ENCODE data around the gene NKG7.
"Not testable (repeated sequence)": the region's sequence is repeated elsewhere in the genome, so short reads cannot be mapped to it uniquely, and the experiment has no call there.

NKG7 gene

DNA sequence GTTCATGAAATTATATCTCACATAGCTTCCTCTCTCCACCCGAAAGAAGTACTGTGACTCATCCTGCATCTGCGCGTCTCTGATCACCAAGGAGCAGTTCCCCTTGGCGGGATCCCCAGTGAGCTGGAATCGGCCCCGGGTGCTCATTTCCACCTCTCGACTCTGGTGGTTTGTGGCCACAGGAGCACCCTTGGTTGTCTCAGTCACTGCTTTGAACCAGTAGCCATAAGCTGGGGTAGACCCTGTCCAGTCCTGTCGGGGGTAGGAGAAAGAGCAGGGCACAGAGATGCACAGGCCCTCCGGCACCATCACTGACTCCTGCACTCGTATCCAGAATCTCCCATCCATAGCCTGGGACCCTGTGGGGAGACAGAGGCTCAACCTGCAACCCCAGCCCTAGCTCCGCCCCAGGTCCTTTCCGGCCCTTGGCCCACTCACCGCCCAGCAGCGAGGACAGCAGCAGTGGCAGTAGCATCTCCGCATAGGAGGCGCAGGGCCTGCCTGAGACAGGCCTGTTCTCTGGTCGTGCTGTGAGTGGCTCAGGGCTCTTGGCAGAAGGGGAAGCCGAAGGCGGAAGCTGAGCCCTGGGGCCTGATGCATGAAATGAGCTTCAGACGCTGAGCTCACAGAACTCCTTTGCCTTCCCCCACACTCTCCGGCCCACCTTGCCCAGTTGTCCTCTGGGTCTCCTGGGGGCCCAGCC lies 44.8 kb upstream of the NKG7 start, which contains the start of gene SIGLEC10:
SIGLEC10 (minus strand) TSS at position 536 of the 703 bp plus-strand sequence; CDS start at position 475, 61 bp downstream.
- TF ChIP-seq, protein P1, sequence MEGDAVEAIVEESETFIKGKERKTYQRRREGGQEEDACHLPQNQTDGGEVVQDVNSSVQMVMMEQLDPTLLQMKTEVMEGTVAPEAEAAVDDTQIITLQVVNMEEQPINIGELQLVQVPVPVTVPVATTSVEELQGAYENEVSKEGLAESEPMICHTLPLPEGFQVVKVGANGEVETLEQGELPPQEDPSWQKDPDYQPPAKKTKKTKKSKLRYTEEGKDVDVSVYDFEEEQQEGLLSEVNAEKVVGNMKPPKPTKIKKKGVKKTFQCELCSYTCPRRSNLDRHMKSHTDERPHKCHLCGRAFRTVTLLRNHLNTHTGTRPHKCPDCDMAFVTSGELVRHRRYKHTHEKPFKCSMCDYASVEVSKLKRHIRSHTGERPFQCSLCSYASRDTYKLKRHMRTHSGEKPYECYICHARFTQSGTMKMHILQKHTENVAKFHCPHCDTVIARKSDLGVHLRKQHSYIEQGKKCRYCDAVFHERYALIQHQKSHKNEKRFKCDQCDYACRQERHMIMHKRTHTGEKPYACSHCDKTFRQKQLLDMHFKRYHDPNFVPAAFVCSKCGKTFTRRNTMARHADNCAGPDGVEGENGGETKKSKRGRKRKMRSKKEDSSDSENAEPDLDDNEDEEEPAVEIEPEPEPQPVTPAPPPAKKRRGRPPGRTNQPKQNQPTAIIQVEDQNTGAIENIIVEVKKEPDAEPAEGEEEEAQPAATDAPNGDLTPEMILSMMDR (IDR thresholded peaks at IDR 0.05; ENCODE audit: control insufficient read depth, extremely low read depth, insufficient read depth) = no peak
- no peak within 1 kb of the TSS for H3K4me3 ChIP-seq (ENCODE audit: low read depth, low read length)
- no peak for DNase-seq (ENCODE audit: low read depth)

DNA sequence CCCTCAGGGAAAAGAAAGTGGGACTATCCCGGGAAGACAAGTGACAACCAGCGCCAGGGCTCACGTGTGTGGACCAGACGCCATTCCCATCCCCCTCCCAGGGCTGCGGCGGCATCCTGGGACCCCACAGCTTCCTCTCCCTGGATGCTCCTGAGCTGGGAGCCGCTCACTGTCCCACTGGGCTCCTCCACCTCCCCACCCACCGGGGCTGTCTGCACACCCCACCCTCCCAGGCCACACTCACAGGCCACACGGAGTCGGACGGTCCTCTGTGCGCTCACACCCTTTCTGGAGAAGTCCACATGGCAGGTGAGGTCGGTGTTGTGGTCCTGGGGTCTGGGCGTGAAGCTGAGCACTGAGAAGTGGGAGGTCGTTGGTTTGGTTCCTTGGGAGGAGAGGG lies 44.0 kb upstream of the NKG7 start:
- H3K4me3 ChIP-seq (ENCODE audit: low read depth, low read length); DNase-seq (ENCODE audit: low read depth): not testable (repeated sequence)

DNA sequence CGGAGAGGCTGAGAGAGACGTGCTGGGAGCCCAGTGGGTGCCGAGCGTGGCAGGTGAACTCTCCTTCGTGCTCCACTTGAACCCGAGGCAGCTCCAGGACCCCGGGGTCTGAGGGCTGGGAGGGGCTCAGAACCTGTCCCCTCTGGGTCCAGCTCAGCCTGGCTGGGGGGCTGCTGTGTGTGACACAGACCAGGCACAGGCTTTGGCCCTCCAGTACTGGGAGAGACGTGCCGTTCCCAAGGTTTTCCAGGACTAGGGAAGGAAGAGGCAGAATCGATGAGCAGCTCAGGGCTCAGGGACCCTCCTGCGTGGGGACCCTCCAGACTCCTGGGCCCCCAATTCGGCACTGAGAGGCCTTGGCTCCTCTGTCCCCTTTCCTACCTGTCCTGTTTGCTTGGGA lies 42.7 kb upstream of the NKG7 start:
- no peak for DNase-seq (ENCODE audit: low read depth)
- no peak overlapping the region for H3K4me3 ChIP-seq (ENCODE audit: low read depth, low read length)
- TF ChIP-seq, protein P1 (IDR thresholded peaks at IDR 0.05; ENCODE audit: control insufficient read depth, extremely low read depth, insufficient read depth) = no peak

DNA sequence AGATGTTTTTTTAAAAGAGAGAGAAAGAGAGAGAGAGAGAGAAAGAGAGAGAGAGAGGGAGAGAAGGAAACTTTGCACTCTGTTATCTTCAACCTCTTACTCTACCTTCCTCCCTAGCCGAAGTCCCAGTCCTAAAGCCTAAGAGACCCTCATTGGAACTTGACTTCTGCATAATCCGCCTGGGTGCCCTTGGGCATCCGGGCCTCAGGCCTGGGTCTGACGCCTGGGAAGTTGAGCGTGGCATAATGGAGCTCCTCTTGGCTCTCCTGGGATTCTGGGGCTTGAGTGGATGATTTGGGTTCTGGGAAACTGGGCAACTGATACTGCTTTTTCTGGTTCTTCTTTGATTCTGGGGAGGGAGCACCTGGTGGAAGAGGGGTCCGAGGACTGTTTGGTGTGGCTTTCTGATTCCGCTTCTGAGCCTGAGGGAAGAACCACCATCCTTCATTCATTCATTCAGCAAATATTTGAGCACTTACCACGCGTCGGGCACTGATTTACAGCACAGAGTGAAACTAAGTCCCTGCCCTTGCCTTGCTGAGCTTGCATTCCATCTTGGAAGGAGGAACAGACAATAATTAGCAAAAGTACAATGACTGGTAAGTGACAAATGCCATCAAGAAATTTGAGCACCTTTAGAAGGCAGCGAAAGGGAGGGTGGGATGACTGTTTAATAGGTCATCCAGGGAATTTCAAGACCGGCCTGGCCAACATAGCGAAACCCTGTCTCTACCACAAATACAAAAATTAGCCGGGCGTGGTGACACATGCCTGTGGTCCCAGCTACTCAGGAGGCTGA lies 38.7 kb upstream of the NKG7 start:
- TF ChIP-seq, protein P1 (IDR thresholded peaks at IDR 0.05; ENCODE audit: control insufficient read depth, extremely low read depth, insufficient read depth) = no peak
- DNase-seq (ENCODE audit: low read depth) = no peak
- H3K4me3 ChIP-seq (ENCODE audit: low read depth, low read length) = no peak overlapping the region

DNA sequence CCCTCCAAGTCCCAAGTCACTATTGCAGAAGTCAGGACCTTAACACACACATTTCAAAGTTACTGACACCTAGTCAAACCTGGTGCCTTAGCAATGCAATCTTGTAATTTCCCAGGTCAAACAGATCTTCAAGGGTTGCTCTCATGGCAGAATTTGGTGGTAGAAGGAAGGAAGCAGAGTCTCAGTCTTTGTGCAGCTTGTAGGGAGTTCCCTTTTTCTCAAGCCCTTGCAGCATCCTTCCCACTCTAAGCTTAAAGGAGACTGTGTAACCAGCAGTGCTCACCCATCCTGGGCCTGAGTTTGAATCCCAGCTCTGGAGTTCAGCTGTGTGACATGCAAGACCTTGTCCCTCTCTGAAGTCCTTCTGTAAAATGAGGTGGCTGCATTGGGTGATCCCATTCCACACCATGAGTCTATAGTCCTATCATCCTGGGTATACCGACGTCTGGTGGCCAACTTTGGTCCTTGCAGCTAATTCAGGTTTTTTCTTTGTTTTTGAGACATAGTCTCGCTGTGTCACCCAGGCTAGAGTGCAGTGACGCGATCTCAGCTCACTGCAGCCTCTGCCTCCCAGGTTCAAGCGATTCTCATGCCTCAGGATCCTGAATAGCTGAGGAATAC lies 35.2 kb upstream of the NKG7 start:
- no peak for DNase-seq (ENCODE audit: low read depth)
- no peak overlapping the region for H3K4me3 ChIP-seq (ENCODE audit: low read depth, low read length)
- TF ChIP-seq, protein P1 (IDR thresholded peaks at IDR 0.05; ENCODE audit: control insufficient read depth, extremely low read depth, insufficient read depth) = 0 out of 2 replicates have a peak, but pooled peaks have one; percentile 23

DNA sequence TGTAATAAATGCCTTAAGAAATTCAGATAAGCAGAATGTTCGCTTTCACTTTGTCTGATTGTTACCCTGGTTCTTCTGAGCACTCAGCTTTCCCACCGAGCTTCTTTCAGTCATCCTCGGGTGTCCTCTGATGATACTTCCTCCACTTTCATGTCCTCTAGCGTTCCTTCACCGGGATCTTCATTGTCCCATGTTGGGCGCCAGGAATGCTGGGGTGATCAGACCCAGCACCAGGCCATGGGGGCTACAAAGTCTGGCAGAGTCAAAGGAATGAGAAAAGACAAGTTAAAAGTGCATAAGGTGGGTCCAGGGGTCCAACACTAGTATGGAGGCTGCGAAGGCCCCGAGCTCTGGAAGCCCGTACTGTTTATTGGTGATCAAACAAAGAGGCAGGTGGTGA lies 29.7 kb upstream of the NKG7 start:
- DNase-seq (ENCODE audit: low read depth) = no peak
- TF ChIP-seq, protein P1 (IDR thresholded peaks at IDR 0.05; ENCODE audit: control insufficient read depth, extremely low read depth, insufficient read depth) = no peak
- H3K4me3 ChIP-seq (ENCODE audit: low read depth, low read length) = no peak overlapping the region

DNA sequence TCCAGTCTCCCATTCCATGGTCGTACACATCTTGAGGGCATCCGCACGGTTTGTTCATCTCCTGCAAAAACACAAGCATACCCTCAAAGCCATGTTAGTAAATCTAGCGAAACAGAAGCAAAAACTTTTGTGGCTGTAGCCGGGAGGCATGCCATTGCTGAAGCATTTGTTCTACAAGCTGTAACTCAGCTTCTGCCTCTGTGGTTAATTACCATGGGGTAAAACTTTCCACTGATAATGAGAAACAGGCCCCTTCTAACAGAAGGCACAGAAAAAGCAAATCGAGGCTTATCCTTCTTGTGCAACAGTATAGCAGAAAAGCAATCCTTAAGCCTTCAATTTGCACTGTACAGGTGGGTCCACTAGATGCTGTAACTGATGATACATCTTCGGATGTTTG lies 27.5 kb upstream of the NKG7 start:
- not testable (repeated sequence) for DNase-seq (ENCODE audit: low read depth); H3K4me3 ChIP-seq (ENCODE audit: low read depth, low read length)
